HEK293 (cell line): ENCODE data around the gene CLCN3.
A peak's percentile ranks its signal among the peaks of the same experiment; 100 is the strongest.

Experiments
- CTCF ChIA-PET: fragments of 350-600 bp; formaldehyde crosslinking; extraction: SDS; loops from one replicate; lab custom pipeline; 2021; ENCODE audit warnings: antibody characterized with exemption; lab: Yijun Ruan, JAX
- POLR2A ChIA-PET: fragments of 300-600 bp; formaldehyde crosslinking; extraction: SDS; loops from one replicate; lab custom pipeline; 2020; ENCODE audit warnings: antibody characterized with exemption, inconsistent platforms; lab: Yijun Ruan, JAX
- H3K27ac ChIP-seq: fragments of 200-500 bp; sonication (Bioruptor generic); 2 replicates; pipeline ENCODE4 v1.5.1; 2014; ENCODE audit warnings: low read depth, low read length, control low read depth, inconsistent platforms; ENCODE audit errors: extremely low read depth
- H3K36me3 ChIP-seq, 2 experiments: fragments of 200-500 bp in 1 of 2; sonication (Bioruptor generic) in 1 of 2; 1 replicate in 1 of 2; 2 replicates in 1 of 2; pipeline ENCODE4 v1.5.1; 2014 to 2017; ENCODE audit warnings: inconsistent platforms in 2 of 2, low read length in 2 of 2; ENCODE audit not compliant: control insufficient read depth in 2 of 2, insufficient read depth in 1 of 2
- H3K4me1 ChIP-seq: fragments of 200-500 bp; sonication (Bioruptor generic); 2 replicates; pipeline ENCODE4 v1.5.1; 2014; ENCODE audit warnings: mild to moderate bottlenecking, low read length, inconsistent platforms; ENCODE audit not compliant: control insufficient read depth, insufficient read depth
- H3K4me3 ChIP-seq: 2 replicates; pipeline ENCODE4 v1.5.1; 2011; ENCODE audit warnings: low read depth, mild to moderate bottlenecking, control low read depth, low read length, moderate library complexity
- H3K9me3 ChIP-seq: fragments of 200-500 bp; sonication (Bioruptor generic); 2 replicates; pipeline ENCODE4 v1.5.1; 2014; ENCODE audit warnings: low read depth, low read length, inconsistent platforms; ENCODE audit not compliant: control insufficient read depth, insufficient read depth
- PBX3 ChIP-seq: sonication (generic); formaldehyde crosslinking; IDR thresholded peaks from 2 replicates; pipeline ENCODE4 v1.8.1; 2022; ENCODE audit warnings: mild to moderate bottlenecking, moderate library complexity, missing genetic modification reagents
- PRDM6 ChIP-seq: fragments of 450-650 bp; formaldehyde crosslinking; IDR thresholded peaks from 2 replicates; pipeline ENCODE4 v1.5.1; 2017; ENCODE audit warnings: missing biosample characterization, missing genetic modification characterization
- SCRT2 ChIP-seq: fragments of 450-650 bp; formaldehyde crosslinking; IDR thresholded peaks from 2 replicates; pipeline ENCODE4 v1.5.1; 2016; ENCODE audit warnings: missing biosample characterization, missing genetic modification characterization
- ZBTB10 ChIP-seq: fragments of 450-650 bp; formaldehyde crosslinking; IDR thresholded peaks from 2 replicates; pipeline ENCODE4 v1.5.1; 2016; ENCODE audit warnings: missing biosample characterization, missing genetic modification characterization
- ZBTB17 ChIP-seq: fragments of 450-650 bp; formaldehyde crosslinking; IDR thresholded peaks from 2 replicates; pipeline ENCODE4 v1.5.1; 2016; ENCODE audit warnings: missing biosample characterization, missing genetic modification characterization
- ZEB2 ChIP-seq: fragments of 450-650 bp; formaldehyde crosslinking; IDR thresholded peaks from 2 replicates; pipeline ENCODE4 v1.5.1; 2016; ENCODE audit warnings: missing biosample characterization, missing genetic modification characterization
- ZNF121 ChIP-seq: fragments of 450-650 bp; formaldehyde crosslinking; IDR thresholded peaks from 2 replicates; pipeline ENCODE4 v1.5.1; 2016; ENCODE audit warnings: missing biosample characterization, missing genetic modification characterization
- ZNF16 ChIP-seq: fragments of 450-650 bp; formaldehyde crosslinking; IDR thresholded peaks from 2 replicates; pipeline ENCODE4 v1.5.1; 2016; ENCODE audit warnings: low read depth, missing biosample characterization, missing genetic modification characterization
- ZNF175 ChIP-seq: fragments of 450-650 bp; formaldehyde crosslinking; IDR thresholded peaks from 2 replicates; pipeline ENCODE4 v1.5.1; 2016; ENCODE audit warnings: missing biosample characterization, missing genetic modification characterization
- ZNF214 ChIP-seq: fragments of 450-650 bp; formaldehyde crosslinking; IDR thresholded peaks from 2 replicates; pipeline ENCODE4 v1.5.1; 2017; ENCODE audit warnings: missing biosample characterization, mild to moderate bottlenecking, missing genetic modification characterization, borderline replicate concordance
- ZNF280D ChIP-seq: fragments of 450-650 bp; formaldehyde crosslinking; IDR thresholded peaks from 2 replicates; pipeline ENCODE4 v1.5.1; 2016; ENCODE audit warnings: missing biosample characterization, missing genetic modification characterization
- ZNF639 ChIP-seq: fragments of 450-650 bp; formaldehyde crosslinking; IDR thresholded peaks from 2 replicates; pipeline ENCODE4 v1.5.1; 2016; ENCODE audit warnings: missing biosample characterization, missing genetic modification characterization
- ZNF843 ChIP-seq: fragments of 450-650 bp; formaldehyde crosslinking; IDR thresholded peaks from 2 replicates; pipeline ENCODE4 v1.5.1; 2016; ENCODE audit warnings: missing biosample characterization, missing genetic modification characterization
- ZSCAN4 ChIP-seq: fragments of 450-650 bp; formaldehyde crosslinking; IDR thresholded peaks from 2 replicates; pipeline ENCODE4 v1.5.1; 2017; ENCODE audit warnings: missing biosample characterization, missing genetic modification characterization

Gene CLCN3

DNA sequence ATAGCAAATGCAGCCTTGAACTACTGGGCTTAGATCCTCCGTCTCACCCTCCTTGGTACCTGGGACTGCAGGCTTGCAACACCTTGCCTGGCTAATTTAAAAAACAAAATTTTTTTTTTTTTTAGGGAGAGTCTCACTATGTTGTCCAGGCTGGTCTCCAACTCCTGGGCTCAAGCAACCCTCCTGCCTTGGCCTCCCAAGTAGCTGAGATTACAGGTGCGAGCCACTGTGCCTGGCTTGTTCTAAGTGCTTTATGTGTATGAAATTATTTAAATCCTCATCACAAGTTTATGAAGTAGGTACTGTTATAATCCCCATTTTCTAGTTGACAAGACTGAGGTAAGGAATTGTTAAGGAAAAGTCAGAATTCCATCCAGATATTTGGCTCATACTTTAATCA is 43.0 kb downstream of the CLCN3 start:
- ChIA-PET POLR2A (interaction anchor here (0.6 kb wide), 1 partner anchor 44 kb away, joined by 4 read pairs; no protein-coding TSS in a partner anchor), CTCF (no interaction called here)
- no peaks in the 10 kb centered on the region for H3K9me3 ChIP-seq
- peaks cover 32% of the 10 kb centered on the region for H3K4me1 ChIP-seq
- H3K36me3 ChIP-seq, result peaks cover 0 to 6% of the 10 kb centered on the region in 2 experiments; a peak in 1 of 3 replicates
- no peak overlapping the region for H3K27ac ChIP-seq
- TF ChIP-seq ZBTB10 (tag by site-specific recombination), result no peak
- TF ChIP-seq SCRT2 (tag by site-specific recombination), result no peak
- peak; percentile 60; the same call in 1 of the 2 replicates for TF ChIP-seq ZNF121
- TF ChIP-seq, all 188 proteins: peak for 1
- H3K4me3 ChIP-seq, result no peak overlapping the region

- Histone ChIP-seq H3K4me1 (peaks cover 29% of the 10 kb centered on the region), H3K36me3 (peaks cover 0 to 6% of the 10 kb centered on the region in 2 experiments; a peak in 1 of 3 replicates), H3K9me3 (no peaks in the 10 kb centered on the region)
- no peak for TF ChIP-seq PBX3 (CRISPR knock-in tag)
- TF ChIP-seq ZNF214 (tag by site-specific recombination), result no peak
- TF ChIP-seq ZNF843 (tag by site-specific recombination), result no peak
- TF ChIP-seq ZNF175 (tag by site-specific recombination), result no peak
- TF ChIP-seq ZNF639, result no peak
- TF ChIP-seq ZNF16, result no peak
- TF ChIP-seq ZNF280D (tag by site-specific recombination), result no peak
- TF ChIP-seq, all 188 proteins: peak for 0
- ChIA-PET CTCF (no interaction called here), POLR2A (interaction anchor here (0.6 kb wide), 1 partner anchor 44 kb away, joined by 4 read pairs; no protein-coding TSS in a partner anchor)
- Histone ChIP-seq H3K27ac (no peak overlapping the region), H3K4me3 (no peak overlapping the region)
These were observed 43.5 kb downstream of the CLCN3 start for GRCh38 chr4:169663831-169664230.

- TF ChIP-seq ZBTB17, result peak; percentile 50; the same call in 1 of the 2 replicates
- TF ChIP-seq ZEB2 (tag by site-specific recombination), result no peak
- TF ChIP-seq ZSCAN4 (tag by site-specific recombination), result no peak
- TF ChIP-seq PRDM6 (tag by site-specific recombination), result 0 out of 2 replicates have a peak, but pooled peaks have one; percentile 26
- ChIA-PET CTCF (interaction anchor here (0.6 kb wide), 1 partner anchor 85 kb away, joined by 4 read pairs; no protein-coding TSS in a partner anchor), POLR2A (no interaction called here)
- Histone ChIP-seq H3K9me3 (no peaks in the 10 kb centered on the region), H3K36me3 (peaks cover 0 to 6% of the 10 kb centered on the region in 2 experiments; a peak in 1 of 3 replicates), H3K4me3 (no peak overlapping the region), H3K4me1 (peaks cover 26% of the 10 kb centered on the region), H3K27ac (no peak overlapping the region)
These were observed 44.2 kb downstream of the CLCN3 start for GRCh38 chr4:169664615-169665014.
